T-helper 1 cell treated with Interleukin-12 subunit alpha and Interleukin-12 subunit beta and Interleukin-4 antibody, amounts not matched to agents 30 μg/mL and 1 μg/mL, for 36 hours (primary cell): Measurements from ENCODE around the gene EPHB1.

Experiments
- H3K27ac Mint-ChIP-seq: one replicate; pipeline ENCODE4 v1.8.0; 2021; ENCODE audit warnings: mild to moderate bottlenecking, mixed read lengths
- H3K27me3 Mint-ChIP-seq: one replicate; pipeline ENCODE4 v1.8.0; 2021; ENCODE audit warnings: low read depth, mixed read lengths
- H3K36me3 Mint-ChIP-seq: one replicate; pipeline ENCODE4 v1.8.0; 2021; ENCODE audit warnings: low read depth, mixed read lengths
- H3K4me1 Mint-ChIP-seq: one replicate; pipeline ENCODE4 v1.8.0; 2021; ENCODE audit warnings: low read depth, mixed read lengths
- H3K4me3 Mint-ChIP-seq: one replicate; pipeline ENCODE4 v1.8.0; 2021; ENCODE audit warnings: mild to moderate bottlenecking, moderate library complexity, mixed read lengths
- H3K9me3 Mint-ChIP-seq: one replicate; pipeline ENCODE4 v1.8.0; 2021; ENCODE audit warnings: mixed read lengths

Gene EPHB1

GRCh38 chr3:135172191-135172869, 377.3 kb downstream of the EPHB1 start:
- Mint-ChIP-seq H3K36me3 (no peaks in the 10 kb centered on the region), H3K4me3 (no peak overlapping the region), H3K4me1 (no peaks in the 10 kb centered on the region)

GRCh38 chr3:135175728-135176277, 380.7 kb downstream of the EPHB1 start:
- Mint-ChIP-seq H3K36me3 (no peaks in the 10 kb centered on the region), H3K4me3 (no peak overlapping the region), H3K9me3 (peaks cover 7% of the 10 kb centered on the region), H3K27me3 (no peaks in the 10 kb centered on the region), H3K27ac (no peak overlapping the region), H3K4me1 (no peaks in the 10 kb centered on the region)

More at GRCh38 chr3:135172191-135172869, 377.3 kb downstream of the EPHB1 start:
- Mint-ChIP-seq H3K27ac (no peak overlapping the region), H3K9me3 (no peaks in the 10 kb centered on the region), H3K27me3 (no peaks in the 10 kb centered on the region)

GRCh38 chr3:135176881-135177280, 381.8 kb downstream of the EPHB1 start:
- Mint-ChIP-seq H3K27me3 (no peaks in the 10 kb centered on the region), H3K36me3 (no peaks in the 10 kb centered on the region), H3K4me1 (no peaks in the 10 kb centered on the region), H3K9me3 (peaks cover 7% of the 10 kb centered on the region), H3K27ac (no peak overlapping the region), H3K4me3 (no peak overlapping the region)

- Mint-ChIP-seq H3K27ac (no peak overlapping the region), H3K36me3 (no peaks in the 10 kb centered on the region), H3K27me3 (no peaks in the 10 kb centered on the region), H3K9me3 (peaks cover 7% of the 10 kb centered on the region), H3K4me3 (no peak overlapping the region), H3K4me1 (no peaks in the 10 kb centered on the region)
Observed at GRCh38 chr3:135178566-135178965, 383.5 kb downstream of the EPHB1 start.

GRCh38 chr3:135181408-135181807, 386.3 kb downstream of the EPHB1 start:
- no peak overlapping the region for H3K4me3 Mint-ChIP-seq
- H3K27ac Mint-ChIP-seq, result no peak overlapping the region

GRCh38 chr3:135182364-135182998, 387.4 kb downstream of the EPHB1 start:
- Mint-ChIP-seq H3K4me1 (no peaks in the 10 kb centered on the region), H3K27ac (no peak overlapping the region), H3K36me3 (no peaks in the 10 kb centered on the region), H3K9me3 (peaks cover 7% of the 10 kb centered on the region), H3K4me3 (no peak overlapping the region), H3K27me3 (no peaks in the 10 kb centered on the region)

More at GRCh38 chr3:135181408-135181807, 386.3 kb downstream of the EPHB1 start:
- H3K9me3 Mint-ChIP-seq, result peaks cover 7% of the 10 kb centered on the region
- H3K4me1 Mint-ChIP-seq, result no peaks in the 10 kb centered on the region
- no peaks in the 10 kb centered on the region for H3K36me3 Mint-ChIP-seq
- H3K27me3 Mint-ChIP-seq, result no peaks in the 10 kb centered on the region

- H3K27ac Mint-ChIP-seq, result no peak overlapping the region
- no peaks in the 10 kb centered on the region for H3K4me1 Mint-ChIP-seq
- no peak overlapping the region for H3K4me3 Mint-ChIP-seq
- H3K36me3 Mint-ChIP-seq, result no peaks in the 10 kb centered on the region
- H3K9me3 Mint-ChIP-seq, result no peaks in the 10 kb centered on the region
- H3K27me3 Mint-ChIP-seq, result no peaks in the 10 kb centered on the region
Observed at GRCh38 chr3:135190658-135191057, 395.6 kb downstream of the EPHB1 start.

- Mint-ChIP-seq H3K4me1 (no peaks in the 10 kb centered on the region), H3K9me3 (peaks cover 3% of the 10 kb centered on the region), H3K27ac (no peak overlapping the region), H3K36me3 (no peaks in the 10 kb centered on the region), H3K27me3 (no peaks in the 10 kb centered on the region), H3K4me3 (no peak overlapping the region)
Observed at GRCh38 chr3:135191708-135192107, 396.6 kb downstream of the EPHB1 start.

GRCh38 chr3:135192929-135193328, 397.9 kb downstream of the EPHB1 start:
- Mint-ChIP-seq H3K27me3 (no peaks in the 10 kb centered on the region), H3K4me3 (no peak overlapping the region), H3K4me1 (no peaks in the 10 kb centered on the region)

GRCh38 chr3:135197246-135197645, 402.2 kb downstream of the EPHB1 start:
- H3K27ac Mint-ChIP-seq, result no peak overlapping the region
- peaks cover 3% of the 10 kb centered on the region for H3K9me3 Mint-ChIP-seq
- H3K4me1 Mint-ChIP-seq, result no peaks in the 10 kb centered on the region
- no peaks in the 10 kb centered on the region for H3K36me3 Mint-ChIP-seq
- no peak overlapping the region for H3K4me3 Mint-ChIP-seq
- no peaks in the 10 kb centered on the region for H3K27me3 Mint-ChIP-seq

More at GRCh38 chr3:135192929-135193328, 397.9 kb downstream of the EPHB1 start:
- peaks cover 3% of the 10 kb centered on the region for H3K9me3 Mint-ChIP-seq
- H3K27ac Mint-ChIP-seq, result no peak overlapping the region
- H3K36me3 Mint-ChIP-seq, result no peaks in the 10 kb centered on the region

GRCh38 chr3:135197856-135198255, 402.8 kb downstream of the EPHB1 start:
- H3K4me3 Mint-ChIP-seq, result no peak overlapping the region
- no peak overlapping the region for H3K27ac Mint-ChIP-seq
- H3K4me1 Mint-ChIP-seq, result no peaks in the 10 kb centered on the region
- no peaks in the 10 kb centered on the region for H3K27me3 Mint-ChIP-seq
- peaks cover 4% of the 10 kb centered on the region for H3K9me3 Mint-ChIP-seq
- no peaks in the 10 kb centered on the region for H3K36me3 Mint-ChIP-seq

- Mint-ChIP-seq H3K27ac (no peak overlapping the region), H3K27me3 (no peaks in the 10 kb centered on the region), H3K4me3 (no peak overlapping the region), H3K9me3 (peaks cover 6% of the 10 kb centered on the region), H3K36me3 (no peaks in the 10 kb centered on the region), H3K4me1 (no peaks in the 10 kb centered on the region)
Observed at GRCh38 chr3:135199137-135199536, 404.1 kb downstream of the EPHB1 start.

GRCh38 chr3:135203026-135203425, 408.0 kb downstream of the EPHB1 start:
- no peaks in the 10 kb centered on the region for H3K4me1 Mint-ChIP-seq
- no peak overlapping the region for H3K4me3 Mint-ChIP-seq
- H3K9me3 Mint-ChIP-seq, result peaks cover 3% of the 10 kb centered on the region
- no peaks in the 10 kb centered on the region for H3K36me3 Mint-ChIP-seq
- no peaks in the 10 kb centered on the region for H3K27me3 Mint-ChIP-seq
- H3K27ac Mint-ChIP-seq, result no peak overlapping the region

- Mint-ChIP-seq H3K4me1 (no peaks in the 10 kb centered on the region), H3K36me3 (no peaks in the 10 kb centered on the region)
Observed at GRCh38 chr3:135213213-135213612, 418.2 kb downstream of the EPHB1 start.

GRCh38 chr3:135213822-135214221, 418.8 kb downstream of the EPHB1 start:
- Mint-ChIP-seq H3K4me3 (no peak overlapping the region), H3K9me3 (no peaks in the 10 kb centered on the region), H3K36me3 (no peaks in the 10 kb centered on the region), H3K4me1 (no peaks in the 10 kb centered on the region), H3K27me3 (no peaks in the 10 kb centered on the region), H3K27ac (no peak overlapping the region)

More at GRCh38 chr3:135213213-135213612, 418.2 kb downstream of the EPHB1 start:
- Mint-ChIP-seq H3K9me3 (no peaks in the 10 kb centered on the region), H3K4me3 (no peak overlapping the region), H3K27me3 (no peaks in the 10 kb centered on the region), H3K27ac (no peak overlapping the region)
